GM19193 (cell line): Measurements from ENCODE around the gene TMED10.

ENCODE experiments used
- POLR2A ChIP-seq: IDR thresholded peaks from 4 replicates; pipeline ENCODE4 v1.6.1; 2011; ENCODE audit not compliant: insufficient read depth, insufficient read length; ENCODE audit errors: extremely low read depth

TMED10 gene

GRCh38 chr14:75198291-75198933, 22.0 kb upstream of the TMED10 start:
- no peak for TF ChIP-seq POLR2A

- no peak for TF ChIP-seq POLR2A
These were observed 20.9 kb upstream of the TMED10 start for GRCh38 chr14:75197338-75197737.

- TF ChIP-seq POLR2A: no peak
These were observed 20.1 kb upstream of the TMED10 start for GRCh38 chr14:75196468-75196867.

GRCh38 chr14:75196064-75196463, 19.7 kb upstream of the TMED10 start:
- no peak for TF ChIP-seq POLR2A

- no peak for TF ChIP-seq POLR2A
These were observed 14.7 kb upstream of the TMED10 start for GRCh38 chr14:75191100-75191499.

- TF ChIP-seq POLR2A: no peak
These were observed 13.6 kb upstream of the TMED10 start for GRCh38 chr14:75190023-75190422.

GRCh38 chr14:75188520-75189268, 12.3 kb upstream of the TMED10 start:
- TF ChIP-seq POLR2A: no peak

GRCh38 chr14:75188086-75188485, 11.7 kb upstream of the TMED10 start:
- no peak for TF ChIP-seq POLR2A

GRCh38 chr14:75186953-75187352, 10.5 kb upstream of the TMED10 start:
- no peak for TF ChIP-seq POLR2A

- TF ChIP-seq POLR2A: no peak
These were observed 9.0 kb upstream of the TMED10 start for GRCh38 chr14:75185251-75186040.

GRCh38 chr14:75184492-75184891, 8.1 kb upstream of the TMED10 start:
- no peak for TF ChIP-seq POLR2A

GRCh38 chr14:75184039-75184438, 7.6 kb upstream of the TMED10 start:
- TF ChIP-seq POLR2A: no peak

- TF ChIP-seq POLR2A: no peak
These were observed 6.8 kb upstream of the TMED10 start for GRCh38 chr14:75183225-75183624.

- no peak for TF ChIP-seq POLR2A
These were observed 6.4 kb upstream of the TMED10 start for GRCh38 chr14:75182821-75183220.

- TF ChIP-seq POLR2A: no peak
These were observed 5.1 kb upstream of the TMED10 start for GRCh38 chr14:75181293-75182062.

GRCh38 chr14:75175677-75176141, 703 bp downstream of the TMED10 start:
- TF ChIP-seq POLR2A: no peak

GRCh38 chr14:75174066-75174465, 2.3 kb downstream of the TMED10 start:
- no peak for TF ChIP-seq POLR2A
